Left kidney (tissue), 8 donors: Measurements from ENCODE around the gene AKNA. TPM values are rescaled to one million over a fixed set of nuclear protein-coding genes. Genes with fewer than 3 reads are reported as not detected.

Experiments used
- DNase-seq: peaks from one replicate; pipeline ENCODE4 v3.0.0-alpha.2; 2013
- long read RNA-seq, 8 donors: transcript quantifications; one replicate each; lab custom pipeline, GENCODE V29; 2026
- polyA plus RNA-seq: library from polyadenylated mRNA; unstranded; fragments of 120-200 nt; gene quantifications from one replicate; pipeline ENCODE4 v1.2.1, GENCODE V29; 2013; ENCODE audit not compliant: insufficient read length

AKNA gene
- 11.3 TPM for polyA plus RNA-seq
- long read RNA-seq, donor 1: 0 reads
- long read RNA-seq, donor 2: 0 reads
- long read RNA-seq, donor 3: 0 reads
- long read RNA-seq, donor 4: 0 reads
- long read RNA-seq, donor 5: 0 reads
- long read RNA-seq, donor 6: 0 reads
- long read RNA-seq, donor 7: 0 reads
- long read RNA-seq, donor 8: 0 reads

- DNase-seq: no peak
Measured at GRCh38 chr9:114387680-114388356, at the start of gene AKNA. TSS of gene AKNA (minus strand) at chr9:114387982. CDS start at chr9:114381333, 6,649 bp downstream.

- no peak for DNase-seq
Measured at GRCh38 chr9:114437401-114437893, 49.7 kb upstream of the AKNA start.

- peak; percentile 37 for DNase-seq
Measured at GRCh38 chr9:114434878-114435311, 47.1 kb upstream of the AKNA start.

- no peak for DNase-seq
Measured at GRCh38 chr9:114433720-114434255, 46.0 kb upstream of the AKNA start.

GRCh38 chr9:114433086-114433485 lies 45.3 kb upstream of the AKNA start:
- DNase-seq: no peak

GRCh38 chr9:114432323-114433067 lies 44.7 kb upstream of the AKNA start:
- no peak for DNase-seq

GRCh38 chr9:114431770-114432169 lies 44.0 kb upstream of the AKNA start:
- no peak for DNase-seq

- no peak for DNase-seq
Measured at GRCh38 chr9:114431003-114431402, 43.2 kb upstream of the AKNA start.

- no peak for DNase-seq
Measured at GRCh38 chr9:114430457-114430856, 42.7 kb upstream of the AKNA start.

- no peak for DNase-seq
Measured at GRCh38 chr9:114429488-114429887, 41.7 kb upstream of the AKNA start.

- no peak for DNase-seq
Measured at GRCh38 chr9:114428466-114428865, 40.7 kb upstream of the AKNA start.

- no peak for DNase-seq
Measured at GRCh38 chr9:114427644-114428043, 39.9 kb upstream of the AKNA start.

- DNase-seq: no peak
Measured at GRCh38 chr9:114426046-114426948, 38.5 kb upstream of the AKNA start.

- DNase-seq: no peak
Measured at GRCh38 chr9:114425126-114425525, 37.3 kb upstream of the AKNA start.

- no peak for DNase-seq
Measured at GRCh38 chr9:114424126-114424525, 36.3 kb upstream of the AKNA start.

- no peak for DNase-seq
Measured at GRCh38 chr9:114423181-114423580, 35.4 kb upstream of the AKNA start.

- no peak for DNase-seq
Measured at GRCh38 chr9:114421147-114421546, 33.4 kb upstream of the AKNA start.

- no peak for DNase-seq
Measured at GRCh38 chr9:114419796-114420195, 32.0 kb upstream of the AKNA start.

GRCh38 chr9:114418053-114418452 lies 30.3 kb upstream of the AKNA start:
- DNase-seq: no peak

- no peak for DNase-seq
Measured at GRCh38 chr9:114417511-114417910, 29.7 kb upstream of the AKNA start.

- DNase-seq: no peak
Measured at GRCh38 chr9:114416906-114417305, 29.1 kb upstream of the AKNA start.

- DNase-seq: no peak
Measured at GRCh38 chr9:114416290-114416689, 28.5 kb upstream of the AKNA start.
